Activated naive CD8-positive, alpha-beta T cell treated with anti-CD3 and anti-CD28 coated beads, Interleukin-2, amount 10 ng/mL, durations not matched to agents 7 days and 5 days (primary cell): ENCODE results near the gene MAD1L1. TPM values are rescaled to one million over a fixed set of nuclear protein-coding genes. Genes with fewer than 3 reads are reported as not detected.

Experiments used
- ATAC-seq: fragments of 150-1000 bp; cut with Tn5 transposase; one replicate; pipeline ENCODE4 v1.10.0; 2021; ENCODE audit warnings: low read depth, moderate library complexity
- POLR2A ChIA-PET: fragments of 350-600 bp; sonication (Branson Sonifier 250); formaldehyde crosslinking; loops from one replicate; lab custom pipeline; 2021; ENCODE audit warnings: antibody characterized with exemption; lab: Charles Lee
- DNase-seq: peaks from one replicate; pipeline ENCODE4 v3.0.0; 2021
- H3K27ac Mint-ChIP-seq: one replicate; pipeline ENCODE4 v1.8.0; 2022; ENCODE audit warnings: mild to moderate bottlenecking, mixed read lengths
- H3K27me3 Mint-ChIP-seq: one replicate; pipeline ENCODE4 v1.8.0; 2022; ENCODE audit warnings: mild to moderate bottlenecking, moderate library complexity, mixed read lengths
- H3K36me3 Mint-ChIP-seq: one replicate; pipeline ENCODE4 v1.8.0; 2021; ENCODE audit warnings: mild to moderate bottlenecking, mixed read lengths
- H3K4me1 Mint-ChIP-seq: one replicate; pipeline ENCODE4 v1.8.0; 2021; ENCODE audit warnings: mixed read lengths
- H3K4me3 Mint-ChIP-seq: one replicate; pipeline ENCODE4 v1.8.0; 2022; ENCODE audit warnings: mild to moderate bottlenecking, moderate library complexity, mixed read lengths
- H3K9me3 Mint-ChIP-seq: one replicate; pipeline ENCODE4 v1.8.0; 2021; ENCODE audit warnings: mixed read lengths
- total RNA-seq, 2 experiments: library from RNA; stranded (reverse); gene quantifications; one replicate each; pipeline ENCODE4 v1.2.3, GENCODE V29; 2021

The MAD1L1 gene
- total RNA-seq, 2 experiments from 2014 or later = 72.7 to 82.6 TPM

GRCh38 chr7:1872191-1873069 lies 360.3 kb downstream of the MAD1L1 start:
- no peak overlapping the region for H3K4me3 Mint-ChIP-seq
- POLR2A ChIA-PET = no interaction called here
- peaks cover 11% of the 10 kb centered on the region for H3K9me3 Mint-ChIP-seq
- no peaks in the 10 kb centered on the region for H3K27me3 Mint-ChIP-seq
- H3K36me3 Mint-ChIP-seq = peaks cover 2% of the 10 kb centered on the region
- ATAC-seq = no peak
- no peaks in the 10 kb centered on the region for H3K4me1 Mint-ChIP-seq
- no peak overlapping the region for H3K27ac Mint-ChIP-seq
- DNase-seq = no peak

DNA sequence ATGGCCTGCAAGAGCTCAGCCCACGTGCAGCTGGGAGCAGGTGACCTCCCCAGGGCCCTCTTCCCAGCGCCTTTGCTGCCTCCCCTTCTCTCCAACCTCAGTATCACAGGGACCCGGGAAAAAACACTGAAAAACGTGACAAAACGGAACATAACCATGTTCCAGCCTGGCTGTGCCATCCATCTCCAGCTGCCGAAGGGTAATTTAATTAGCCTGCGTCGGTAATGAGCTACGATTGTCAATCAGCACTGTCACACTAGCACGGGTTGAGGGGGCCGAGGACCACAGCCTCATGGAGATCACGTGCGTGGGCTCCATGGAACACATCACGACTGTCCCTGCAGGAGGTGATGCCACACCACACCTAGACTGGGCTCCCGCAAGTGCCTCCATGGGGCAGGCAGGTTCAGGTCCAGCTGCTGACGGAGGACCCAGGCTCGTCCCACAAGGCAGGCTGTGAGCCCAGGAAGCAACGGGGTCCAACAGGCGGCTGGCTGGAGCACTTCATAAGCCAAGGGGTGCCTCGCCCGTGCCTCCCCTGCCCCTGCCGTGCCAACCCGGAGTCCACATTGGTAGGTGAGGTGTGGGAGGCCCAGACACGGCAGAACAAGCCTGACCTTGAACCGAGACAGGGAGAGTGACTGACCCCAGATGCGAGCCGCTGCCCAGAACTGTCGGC lies 363.2 kb downstream of the MAD1L1 start:
- Mint-ChIP-seq H3K27ac (no peak overlapping the region), H3K27me3 (no peaks in the 10 kb centered on the region), H3K4me3 (no peak overlapping the region), H3K9me3 (peaks cover 11% of the 10 kb centered on the region), H3K4me1 (no peaks in the 10 kb centered on the region), H3K36me3 (peaks cover 2% of the 10 kb centered on the region)
- DNase-seq (no peak), ATAC-seq (no peak)
- POLR2A ChIA-PET = no interaction called here

DNA sequence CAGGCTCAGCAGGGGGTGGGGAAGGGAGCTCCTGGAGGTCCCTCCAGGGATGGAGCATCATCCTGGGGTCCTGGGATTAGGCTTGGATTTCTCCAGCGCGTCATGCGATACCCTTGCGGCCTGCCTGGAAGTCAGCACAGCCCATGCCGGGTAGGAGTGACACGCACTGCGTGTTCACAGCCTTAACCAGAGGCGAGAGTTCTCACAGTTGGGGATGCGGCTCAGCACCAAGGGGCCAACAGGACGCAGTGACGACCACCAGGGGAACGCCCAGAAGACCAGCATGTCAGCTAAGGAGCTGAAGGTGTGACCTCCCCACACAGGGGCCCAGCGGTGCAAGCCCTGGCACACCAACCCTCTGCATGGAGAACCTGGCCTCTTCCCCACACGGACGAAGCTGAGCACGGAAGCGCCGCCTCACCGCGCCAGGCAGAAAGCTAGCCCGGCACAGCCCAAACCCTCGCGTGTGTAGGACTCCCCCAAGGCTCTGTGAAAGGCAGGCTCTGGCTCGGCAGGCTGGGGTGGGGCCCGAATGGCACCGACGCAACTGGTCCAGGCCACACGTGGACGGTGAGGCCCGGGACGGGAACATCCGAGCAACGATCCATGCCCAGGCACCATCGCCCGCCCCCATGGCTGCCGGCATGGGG lies 364.1 kb downstream of the MAD1L1 start:
- POLR2A ChIA-PET = no interaction called here
- ATAC-seq = no peak
- no peak overlapping the region for H3K27ac Mint-ChIP-seq
- no peak overlapping the region for H3K4me3 Mint-ChIP-seq
- no peaks in the 10 kb centered on the region for H3K27me3 Mint-ChIP-seq
- H3K4me1 Mint-ChIP-seq = no peaks in the 10 kb centered on the region
- peaks cover 2% of the 10 kb centered on the region for H3K36me3 Mint-ChIP-seq
- no peak for DNase-seq
- H3K9me3 Mint-ChIP-seq = peaks cover 11% of the 10 kb centered on the region

GRCh38 chr7:1867370-1868260 lies 365.1 kb downstream of the MAD1L1 start:
- H3K4me1 Mint-ChIP-seq = no peaks in the 10 kb centered on the region
- DNase-seq (no peak), ATAC-seq (no peak)
- peaks cover 2% of the 10 kb centered on the region for H3K36me3 Mint-ChIP-seq
- H3K27ac Mint-ChIP-seq = no peak overlapping the region
- no peak overlapping the region for H3K4me3 Mint-ChIP-seq
- POLR2A ChIA-PET = no interaction called here
- peaks cover 11% of the 10 kb centered on the region for H3K9me3 Mint-ChIP-seq
- H3K27me3 Mint-ChIP-seq = no peaks in the 10 kb centered on the region

DNA sequence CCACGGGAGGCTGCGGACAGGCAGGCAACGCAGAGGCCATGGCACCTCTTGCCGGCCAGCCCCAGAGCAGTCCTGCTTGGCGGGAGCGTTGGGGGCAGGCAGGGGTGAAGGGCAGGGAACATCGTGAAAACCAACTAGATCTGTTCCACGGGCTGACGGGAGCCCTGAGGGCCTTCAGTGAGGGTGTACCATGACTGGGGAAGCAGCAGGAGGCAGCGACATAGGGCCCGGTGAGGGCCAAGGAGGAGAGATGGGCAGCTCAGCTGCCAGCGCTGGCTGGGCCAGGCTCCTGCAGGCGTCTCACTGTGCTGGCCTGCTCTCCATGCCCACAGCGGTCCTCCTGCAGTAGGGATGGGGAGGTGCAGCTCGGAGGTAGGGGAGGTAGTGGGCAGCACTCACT lies 366.1 kb downstream of the MAD1L1 start:
- no peak overlapping the region for H3K27ac Mint-ChIP-seq
- no peak for ATAC-seq
- POLR2A ChIA-PET = no interaction called here

GRCh38 chr7:1865571-1866255 lies 367.0 kb downstream of the MAD1L1 start:
- no peak for ATAC-seq

More for the DNA sequence above, 366.1 kb downstream of the MAD1L1 start:
- no peak for DNase-seq
- no peaks in the 10 kb centered on the region for H3K4me1 Mint-ChIP-seq
- H3K4me3 Mint-ChIP-seq = no peak overlapping the region
- H3K27me3 Mint-ChIP-seq = no peaks in the 10 kb centered on the region
- H3K9me3 Mint-ChIP-seq = peaks cover 10% of the 10 kb centered on the region
- H3K36me3 Mint-ChIP-seq = peaks cover 2% of the 10 kb centered on the region

DNA sequence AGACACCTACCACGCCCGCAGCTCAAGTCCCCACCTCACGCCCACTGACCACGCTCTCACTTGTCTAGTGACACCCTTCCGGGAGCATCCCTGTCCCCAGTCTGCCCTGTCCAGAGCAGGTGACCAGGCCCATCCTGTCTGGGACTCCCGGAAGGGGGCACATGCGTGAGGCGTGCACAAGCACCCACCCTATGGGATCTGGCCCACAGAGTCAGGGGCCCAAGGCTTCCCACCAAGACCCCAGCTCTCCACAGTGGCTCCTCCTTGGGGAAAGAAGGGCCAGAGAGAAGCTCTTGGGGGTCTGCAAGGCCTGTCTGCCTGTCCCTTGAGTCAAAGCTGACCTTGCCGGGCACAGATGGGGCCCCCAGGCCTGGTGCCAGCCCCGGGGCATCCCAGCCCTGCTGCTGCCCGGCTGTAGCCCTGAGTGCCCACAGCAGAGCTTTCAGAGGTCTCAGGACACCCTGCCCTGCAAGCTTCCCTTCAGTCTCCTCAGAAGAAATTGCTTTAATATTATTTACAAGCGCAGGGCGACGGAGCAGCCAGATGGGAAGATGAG lies 367.7 kb downstream of the MAD1L1 start:
- no peaks in the 10 kb centered on the region for H3K27me3 Mint-ChIP-seq
- H3K4me3 Mint-ChIP-seq = no peak overlapping the region
- H3K27ac Mint-ChIP-seq = no peak overlapping the region
- no peaks in the 10 kb centered on the region for H3K36me3 Mint-ChIP-seq
- POLR2A ChIA-PET = no interaction called here
- H3K9me3 Mint-ChIP-seq = peaks cover under 1% of the 10 kb centered on the region
- ATAC-seq (no peak), DNase-seq (no peak)
- H3K4me1 Mint-ChIP-seq = no peaks in the 10 kb centered on the region

More at GRCh38 chr7:1865571-1866255, 367.0 kb downstream of the MAD1L1 start:
- Mint-ChIP-seq H3K27ac (no peak overlapping the region), H3K27me3 (no peaks in the 10 kb centered on the region), H3K9me3 (peaks cover 5% of the 10 kb centered on the region), H3K4me1 (no peaks in the 10 kb centered on the region), H3K36me3 (no peaks in the 10 kb centered on the region), H3K4me3 (no peak overlapping the region)
- POLR2A ChIA-PET = no interaction called here
- DNase-seq = no peak

DNA sequence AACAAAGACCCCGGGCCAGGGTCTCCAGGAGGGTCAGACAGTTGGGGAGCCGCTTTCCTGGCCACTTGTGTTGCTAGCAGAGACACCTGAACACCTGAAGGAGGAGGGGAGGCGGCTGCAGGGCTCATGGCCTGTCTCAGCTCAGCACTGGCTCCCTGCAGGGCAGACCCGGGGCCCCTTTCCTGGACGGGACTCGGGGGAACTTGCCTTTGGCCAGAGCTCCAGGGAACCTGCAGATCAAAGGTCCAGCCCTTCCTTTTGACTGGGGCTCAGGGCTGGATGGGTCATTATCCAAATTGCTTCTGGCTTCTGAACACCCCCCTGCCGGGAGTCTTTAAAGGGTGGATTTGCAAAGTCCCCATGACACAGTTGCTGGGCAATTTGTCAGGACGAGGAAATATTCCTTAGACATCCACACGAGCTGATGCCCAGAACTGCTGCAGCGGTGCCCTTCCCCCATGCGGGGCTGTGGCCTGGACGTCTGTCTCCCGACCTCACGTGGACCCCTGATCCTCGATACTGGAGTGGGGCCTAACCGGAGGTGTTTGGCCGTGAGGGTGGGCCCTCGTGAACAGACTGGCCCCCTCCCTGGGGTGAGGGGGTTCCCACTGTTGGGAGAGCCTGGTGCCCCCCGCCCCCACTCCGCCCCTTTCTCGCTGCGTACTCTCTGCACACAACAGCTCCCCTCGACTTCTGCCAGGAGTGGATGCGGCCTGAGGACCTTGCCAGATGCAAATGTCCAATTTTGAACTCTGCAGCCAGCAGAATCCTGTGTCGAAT lies 368.4 kb downstream of the MAD1L1 start:
- POLR2A ChIA-PET = no interaction called here
- Mint-ChIP-seq H3K4me3 (no peak overlapping the region), H3K36me3 (no peaks in the 10 kb centered on the region), H3K27me3 (no peaks in the 10 kb centered on the region), H3K27ac (no peak overlapping the region), H3K4me1 (no peaks in the 10 kb centered on the region), H3K9me3 (no peaks in the 10 kb centered on the region)
- ATAC-seq (no peak), DNase-seq (no peak)

GRCh38 chr7:1863091-1863900 lies 369.4 kb downstream of the MAD1L1 start:
- no peaks in the 10 kb centered on the region for H3K9me3 Mint-ChIP-seq
- no peak overlapping the region for H3K4me3 Mint-ChIP-seq
- no peaks in the 10 kb centered on the region for H3K27me3 Mint-ChIP-seq
- no peak overlapping the region for H3K27ac Mint-ChIP-seq
- POLR2A ChIA-PET = no interaction called here
- H3K36me3 Mint-ChIP-seq = no peaks in the 10 kb centered on the region
- DNase-seq = no peak
- no peaks in the 10 kb centered on the region for H3K4me1 Mint-ChIP-seq
- no peak for ATAC-seq

- POLR2A ChIA-PET = no interaction called here
- DNase-seq (no peak), ATAC-seq (no peak)
- Mint-ChIP-seq H3K4me1 (no peaks in the 10 kb centered on the region), H3K27ac (no peak overlapping the region), H3K27me3 (no peaks in the 10 kb centered on the region), H3K36me3 (no peaks in the 10 kb centered on the region), H3K9me3 (no peaks in the 10 kb centered on the region), H3K4me3 (no peak overlapping the region)
These were observed 370.2 kb downstream of the MAD1L1 start for GRCh38 chr7:1862560-1862959.

DNA sequence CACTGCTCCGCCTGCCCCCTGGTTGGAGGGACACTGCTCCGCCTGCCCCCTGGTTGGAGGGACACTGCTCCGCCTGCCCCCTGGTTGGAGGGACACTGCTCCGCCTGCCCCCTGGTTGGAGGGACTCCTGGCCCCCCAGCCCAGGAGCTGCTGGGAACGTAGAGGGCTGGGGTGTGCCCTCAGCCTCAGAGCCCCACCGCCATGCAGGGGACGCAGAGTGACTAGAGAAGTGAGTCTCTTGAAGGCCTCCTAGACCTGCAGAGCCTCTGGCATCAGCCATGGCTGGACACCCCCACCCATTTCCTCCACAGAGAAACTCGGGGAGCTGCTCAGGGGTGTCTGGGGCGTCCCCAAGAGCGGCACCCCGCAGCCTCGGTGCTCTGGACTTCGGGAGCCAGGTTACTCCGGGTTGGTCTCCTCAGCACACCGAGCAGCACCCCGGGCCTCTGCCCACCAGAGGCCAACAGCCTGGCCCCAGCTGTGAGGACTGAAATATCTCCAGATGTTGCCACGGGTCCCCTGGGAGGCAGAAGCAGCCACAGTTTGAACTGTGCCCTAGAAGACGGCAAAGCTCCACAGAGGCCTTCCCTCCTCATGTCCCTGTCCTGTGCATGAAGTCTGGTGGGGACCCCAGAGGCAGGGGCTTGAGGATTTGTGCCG lies 370.8 kb downstream of the MAD1L1 start:
- POLR2A ChIA-PET = no interaction called here
- ATAC-seq (no peak), DNase-seq (no peak)
- Mint-ChIP-seq H3K9me3 (no peaks in the 10 kb centered on the region), H3K27me3 (no peaks in the 10 kb centered on the region), H3K36me3 (no peaks in the 10 kb centered on the region), H3K4me1 (no peaks in the 10 kb centered on the region), H3K4me3 (no peak overlapping the region), H3K27ac (no peak overlapping the region)
